Measurements from ENCODE around the gene MRPL23. TPM values are rescaled to one million over a fixed set of nuclear protein-coding genes. Genes with fewer than 3 reads are reported as not detected.
A peak's percentile ranks its signal among the peaks of the same experiment; 100 is the strongest.

MRPL23 gene
- total RNA-seq, 2 donors from 2014 or later, result 59.4 to 60.3 TPM

DNA sequence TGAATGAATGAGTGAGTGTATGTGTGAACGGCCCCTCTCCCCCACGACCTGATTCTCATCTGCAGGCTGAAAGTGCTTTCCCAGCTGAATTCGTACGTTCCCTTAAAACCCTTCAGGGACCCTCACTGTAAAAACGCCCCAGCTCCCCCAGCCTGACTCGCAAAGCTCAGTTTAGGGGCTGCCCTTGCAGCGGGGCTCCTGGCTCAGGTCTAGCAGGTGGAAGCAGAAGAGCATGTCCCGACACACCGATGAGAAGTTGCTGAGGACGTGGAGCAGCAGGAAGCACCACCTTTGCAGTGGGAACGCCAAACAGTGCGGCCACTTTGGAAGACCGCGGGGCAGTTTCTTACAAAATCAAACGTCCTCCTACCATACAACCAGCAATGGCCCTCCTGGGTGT lies 3.6 kb upstream of the MRPL23 start:
- no peaks in the 10 kb centered on the region for H3K27me3 Mint-ChIP-seq (ENCODE audit: low read depth)
- H3K36me3 Mint-ChIP-seq (ENCODE audit: insufficient read depth in 2 of 2), result no peaks in the 10 kb centered on the region
- H3K9me3 Mint-ChIP-seq, result no peaks in the 10 kb centered on the region
- ATAC-seq (replicated peaks in 1 of 2), result no peak
- H3K4me3 Mint-ChIP-seq, result no peak overlapping the region
- no peak overlapping the region for H3K27ac Mint-ChIP-seq
- DNase-seq, result peak in 1 of 2 donors; percentile 0
- H3K4me1 Mint-ChIP-seq (ENCODE audit: low read depth), result peaks cover 5% of the 10 kb centered on the region

DNA sequence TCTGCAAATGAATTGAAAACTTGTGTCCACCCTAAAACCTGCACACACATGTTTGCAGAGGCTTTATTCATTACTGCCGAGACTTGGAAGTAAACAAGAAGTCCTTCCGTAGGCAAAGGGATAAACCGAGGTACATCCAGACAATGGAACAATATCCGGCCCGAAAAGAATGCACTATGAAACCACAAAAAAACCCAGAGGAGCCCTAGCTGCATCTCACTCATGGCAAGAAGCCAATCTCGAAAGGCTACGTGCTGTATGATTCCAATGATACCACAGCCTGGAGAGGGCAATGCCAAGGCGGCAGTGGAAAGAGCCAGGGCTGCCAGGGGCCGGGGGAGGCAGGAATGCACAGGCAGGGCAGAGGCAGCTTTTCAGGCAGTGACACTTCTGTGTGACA lies 3.2 kb upstream of the MRPL23 start:
- H3K4me3 Mint-ChIP-seq, result no peak overlapping the region
- no peaks in the 10 kb centered on the region for H3K9me3 Mint-ChIP-seq
- ATAC-seq (replicated peaks in 1 of 2), result no peak
- peak; percentile 0 for DNase-seq
- peaks cover 4% of the 10 kb centered on the region for H3K4me1 Mint-ChIP-seq (ENCODE audit: low read depth)
- no peaks in the 10 kb centered on the region for H3K36me3 Mint-ChIP-seq (ENCODE audit: insufficient read depth in 2 of 2)
- no peak overlapping the region for H3K27ac Mint-ChIP-seq
- no peaks in the 10 kb centered on the region for H3K27me3 Mint-ChIP-seq (ENCODE audit: low read depth)

DNA sequence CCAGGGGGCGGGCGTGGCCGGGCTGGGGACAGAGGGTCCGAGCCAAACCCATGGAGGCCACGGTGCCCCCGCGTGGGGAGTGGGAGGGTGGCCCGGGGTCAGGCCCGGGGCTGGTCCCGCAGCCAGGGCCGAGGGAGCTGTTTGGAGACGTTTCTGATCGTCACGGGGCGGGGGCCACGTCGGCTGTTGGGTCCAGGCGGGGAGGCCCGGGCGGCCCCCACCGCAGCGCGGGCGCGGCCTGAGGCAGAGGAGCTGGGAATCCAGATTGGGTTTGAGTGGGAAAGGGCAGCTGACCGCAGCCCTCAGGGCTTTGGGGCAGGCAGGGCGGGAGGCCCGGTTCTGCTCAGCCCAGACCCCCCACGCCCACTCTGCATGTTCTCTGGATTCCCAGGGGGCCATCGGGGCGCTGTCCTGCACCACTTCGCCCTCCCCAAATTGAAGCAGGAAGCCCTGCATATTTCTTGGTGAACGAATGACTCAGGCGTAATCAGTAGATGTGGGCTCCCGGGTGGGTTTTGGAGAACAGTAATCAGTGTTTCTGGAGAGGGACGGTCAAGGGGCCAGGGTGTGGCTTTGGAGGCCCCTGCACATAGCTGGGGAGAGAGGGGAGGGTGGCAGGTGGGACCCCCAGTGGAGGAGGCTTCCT lies 583 bp downstream of the MRPL23 start:
- Mint-ChIP-seq H3K36me3 (ENCODE audit: insufficient read depth in 2 of 2) (no peaks in the 10 kb centered on the region), H3K9me3 (no peaks in the 10 kb centered on the region), H3K27ac (no peak overlapping the region), H3K27me3 (ENCODE audit: low read depth) (no peaks in the 10 kb centered on the region), H3K4me3 (no peak overlapping the region), H3K4me1 (ENCODE audit: low read depth) (no peaks in the 10 kb centered on the region)
- ATAC-seq (replicated peaks in 1 of 2), result peak; percentile 38 to 47
- no peak for DNase-seq

DNA sequence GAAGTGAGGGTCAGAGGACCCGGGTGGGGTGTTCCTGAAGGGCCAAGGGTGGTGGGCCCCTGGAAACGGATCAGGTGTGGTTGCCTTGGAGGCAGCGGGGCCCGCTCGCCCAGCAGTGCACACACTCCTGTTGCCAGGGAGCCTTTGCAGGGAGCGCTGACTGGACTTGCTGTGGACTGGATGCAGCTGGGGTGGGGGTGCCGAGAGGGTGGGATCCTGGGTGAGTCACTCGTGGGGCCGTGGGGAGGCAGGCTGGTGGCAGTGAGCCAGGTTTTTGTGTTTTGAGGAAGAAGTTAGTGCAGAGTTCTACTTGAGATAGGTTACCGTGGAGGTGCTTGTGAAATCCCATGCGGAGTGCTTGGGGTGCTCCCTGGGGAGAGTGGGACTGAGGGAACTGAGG lies 1.3 kb downstream of the MRPL23 start:
- no peak for DNase-seq
- no peaks in the 10 kb centered on the region for H3K4me1 Mint-ChIP-seq (ENCODE audit: low read depth)
- H3K27ac Mint-ChIP-seq, result no peak overlapping the region
- no peaks in the 10 kb centered on the region for H3K9me3 Mint-ChIP-seq
- H3K27me3 Mint-ChIP-seq (ENCODE audit: low read depth), result no peaks in the 10 kb centered on the region
- no peaks in the 10 kb centered on the region for H3K36me3 Mint-ChIP-seq (ENCODE audit: insufficient read depth in 2 of 2)
- ATAC-seq (replicated peaks in 1 of 2), result no peak
- H3K4me3 Mint-ChIP-seq, result no peak overlapping the region

DNA sequence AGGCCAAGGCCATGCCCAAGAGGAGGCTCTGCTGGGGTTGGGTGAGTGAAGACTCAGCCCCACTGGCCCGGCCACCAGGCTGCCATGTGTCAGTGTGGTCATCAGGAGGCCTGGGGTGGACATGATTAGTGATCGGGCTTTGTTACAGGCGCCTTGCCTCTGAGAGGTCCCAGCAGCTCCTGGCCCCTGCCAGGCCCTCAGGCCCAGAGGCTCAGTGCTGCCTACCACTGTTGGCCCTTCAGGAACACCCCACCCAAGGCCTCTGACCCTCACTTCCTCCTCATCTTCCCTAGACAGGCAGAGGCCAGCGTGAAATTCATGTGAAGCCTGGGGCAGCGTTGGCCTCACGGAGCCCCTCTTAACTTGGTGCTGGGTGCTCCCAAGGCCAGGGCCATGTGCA lies 2.2 kb downstream of the MRPL23 start:
- Mint-ChIP-seq H3K36me3 (ENCODE audit: insufficient read depth in 2 of 2) (no peaks in the 10 kb centered on the region), H3K27ac (no peak overlapping the region), H3K27me3 (ENCODE audit: low read depth) (no peaks in the 10 kb centered on the region), H3K4me3 (no peak overlapping the region), H3K9me3 (no peaks in the 10 kb centered on the region), H3K4me1 (ENCODE audit: low read depth) (no peaks in the 10 kb centered on the region)
- ATAC-seq (replicated peaks in 1 of 2), result no peak
- no peak for DNase-seq

DNA sequence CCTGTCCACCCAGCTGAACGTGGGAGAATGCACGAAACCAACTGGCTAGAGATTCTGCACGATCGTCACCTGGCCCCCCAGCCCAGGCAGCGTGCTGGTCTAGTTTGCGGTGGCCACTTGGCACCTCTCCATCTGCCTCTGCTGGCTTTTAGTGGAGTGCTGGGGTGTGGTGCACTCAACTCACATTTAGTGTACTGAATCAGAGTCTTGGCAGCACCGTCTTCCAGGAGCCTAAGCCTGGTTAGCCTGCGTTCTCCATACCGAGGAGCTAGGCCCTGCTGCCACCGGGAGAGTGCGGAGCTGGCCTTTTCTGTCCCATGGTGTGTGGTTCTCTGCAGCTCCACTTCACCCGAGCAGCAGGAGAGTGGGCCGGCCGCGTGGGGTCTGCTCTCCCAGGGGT lies 2.8 kb downstream of the MRPL23 start:
- no peak for DNase-seq
- Mint-ChIP-seq H3K36me3 (ENCODE audit: insufficient read depth in 2 of 2) (no peaks in the 10 kb centered on the region), H3K27me3 (ENCODE audit: low read depth) (no peaks in the 10 kb centered on the region), H3K27ac (no peak overlapping the region), H3K4me3 (no peak overlapping the region), H3K4me1 (ENCODE audit: low read depth) (no peaks in the 10 kb centered on the region), H3K9me3 (no peaks in the 10 kb centered on the region)
- no peak for ATAC-seq (replicated peaks in 1 of 2)

DNA sequence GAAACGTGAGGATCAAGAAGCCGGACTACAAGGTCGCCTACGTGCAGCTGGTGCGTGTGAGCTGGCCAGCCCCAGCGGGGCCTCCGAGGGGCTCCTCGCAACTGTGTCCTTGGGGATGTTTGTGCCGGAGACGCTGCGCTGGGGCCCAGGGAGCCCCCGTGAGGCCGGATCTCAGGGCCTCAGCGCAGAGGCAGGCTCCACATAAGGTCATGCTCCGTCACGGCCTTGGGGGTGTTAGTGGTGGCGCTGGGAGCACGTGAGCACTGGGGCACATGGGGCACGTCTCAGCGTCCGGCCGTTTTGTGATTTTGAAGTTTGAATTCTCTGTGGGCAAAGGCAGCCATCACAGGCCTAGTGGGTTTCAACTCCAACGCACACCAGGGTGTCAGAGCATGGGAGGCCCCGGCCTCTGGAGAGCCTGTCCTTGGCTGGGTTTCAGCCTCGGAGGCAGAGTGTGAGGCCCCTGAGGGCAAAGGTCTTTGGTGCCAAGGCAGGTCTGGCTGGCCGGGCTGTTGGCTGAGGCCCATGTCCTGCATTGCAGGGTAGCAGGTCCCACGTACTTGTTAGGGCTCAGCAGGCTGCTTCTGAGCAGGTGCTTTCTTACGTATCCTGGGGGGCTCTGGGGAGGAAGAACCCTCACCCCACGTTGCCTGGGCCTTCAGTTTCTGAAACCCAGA lies 5.8 kb downstream of the MRPL23 start:
- no peaks in the 10 kb centered on the region for H3K9me3 Mint-ChIP-seq
- no peak for DNase-seq
- H3K4me1 Mint-ChIP-seq (ENCODE audit: low read depth), result no peaks in the 10 kb centered on the region
- H3K36me3 Mint-ChIP-seq (ENCODE audit: insufficient read depth in 2 of 2), result no peaks in the 10 kb centered on the region
- no peak overlapping the region for H3K4me3 Mint-ChIP-seq
- no peaks in the 10 kb centered on the region for H3K27me3 Mint-ChIP-seq (ENCODE audit: low read depth)
- no peak overlapping the region for H3K27ac Mint-ChIP-seq
- ATAC-seq (replicated peaks in 1 of 2), result no peak

DNA sequence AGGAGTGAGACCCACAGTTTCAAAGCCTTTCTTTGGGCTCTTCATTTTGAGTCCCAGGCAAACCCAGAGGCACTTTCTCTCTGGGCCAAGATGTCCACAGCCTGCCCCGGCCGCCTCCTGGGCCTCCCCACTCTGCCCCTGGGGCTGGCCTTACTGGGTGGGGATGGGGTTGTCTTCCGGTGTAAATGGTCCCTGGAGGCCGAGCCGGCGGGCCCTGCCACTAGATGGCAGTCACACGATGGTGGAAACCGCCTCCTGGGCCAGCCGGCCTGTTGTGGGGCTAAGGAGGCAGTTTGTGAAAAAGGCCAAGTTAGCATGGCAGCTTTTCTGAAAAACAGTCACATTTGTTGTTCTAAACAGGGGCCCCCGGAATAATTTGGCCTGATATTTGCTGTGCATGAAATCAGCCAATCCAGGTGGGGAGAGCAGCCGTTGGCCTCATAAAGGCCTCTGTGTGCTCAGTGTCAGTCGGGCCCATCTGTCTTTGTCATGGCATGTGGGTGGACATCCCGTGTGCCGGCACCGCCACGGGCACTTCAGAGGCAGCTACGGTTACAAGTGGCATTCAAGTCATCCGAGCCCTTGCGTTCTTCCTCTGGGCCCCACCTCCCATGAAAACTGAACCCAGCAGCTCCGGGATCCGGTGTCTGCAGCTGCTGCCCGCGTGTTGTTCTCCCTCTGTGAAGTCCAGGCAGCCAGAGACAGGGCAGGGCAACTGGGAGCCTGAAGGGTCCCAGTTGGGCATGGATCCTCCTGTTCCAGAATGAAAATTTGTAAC lies 6.5 kb downstream of the MRPL23 start:
- H3K4me3 Mint-ChIP-seq, result no peak overlapping the region
- no peaks in the 10 kb centered on the region for H3K4me1 Mint-ChIP-seq (ENCODE audit: low read depth)
- peak in 1 of 2 donors; percentile 50 for ATAC-seq (replicated peaks in 1 of 2)
- no peaks in the 10 kb centered on the region for H3K9me3 Mint-ChIP-seq
- H3K27ac Mint-ChIP-seq, result no peak overlapping the region
- no peak for DNase-seq
- no peaks in the 10 kb centered on the region for H3K27me3 Mint-ChIP-seq (ENCODE audit: low read depth)
- no peaks in the 10 kb centered on the region for H3K36me3 Mint-ChIP-seq (ENCODE audit: insufficient read depth in 2 of 2)

DNA sequence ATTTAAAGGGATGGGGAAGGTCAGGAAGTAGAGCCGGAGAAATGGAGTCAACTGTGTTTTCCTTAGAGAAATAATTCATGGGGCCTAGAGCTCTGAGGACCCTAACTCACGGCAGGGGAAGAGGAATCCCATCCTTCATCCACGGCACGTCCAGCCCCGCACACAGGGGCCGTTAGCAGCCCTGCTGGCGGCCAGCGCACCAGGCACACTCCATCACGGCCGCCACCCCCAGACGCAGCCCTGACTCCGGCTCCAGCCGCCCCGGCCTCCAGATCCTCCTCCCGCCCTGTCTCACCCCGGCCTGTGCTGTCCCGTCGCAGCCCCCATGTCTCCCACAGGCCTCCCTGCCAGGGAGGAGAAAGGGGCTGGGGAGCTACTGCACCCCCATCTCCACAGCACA lies 11.2 kb downstream of the MRPL23 start:
- H3K4me3 Mint-ChIP-seq, result no peak overlapping the region
- H3K27ac Mint-ChIP-seq, result no peak overlapping the region
- no peaks in the 10 kb centered on the region for H3K9me3 Mint-ChIP-seq
- no peaks in the 10 kb centered on the region for H3K36me3 Mint-ChIP-seq (ENCODE audit: insufficient read depth in 2 of 2)
- H3K27me3 Mint-ChIP-seq (ENCODE audit: low read depth), result no peaks in the 10 kb centered on the region
- DNase-seq, result no peak
- H3K4me1 Mint-ChIP-seq (ENCODE audit: low read depth), result no peaks in the 10 kb centered on the region
- ATAC-seq (replicated peaks in 1 of 2), result no peak

DNA sequence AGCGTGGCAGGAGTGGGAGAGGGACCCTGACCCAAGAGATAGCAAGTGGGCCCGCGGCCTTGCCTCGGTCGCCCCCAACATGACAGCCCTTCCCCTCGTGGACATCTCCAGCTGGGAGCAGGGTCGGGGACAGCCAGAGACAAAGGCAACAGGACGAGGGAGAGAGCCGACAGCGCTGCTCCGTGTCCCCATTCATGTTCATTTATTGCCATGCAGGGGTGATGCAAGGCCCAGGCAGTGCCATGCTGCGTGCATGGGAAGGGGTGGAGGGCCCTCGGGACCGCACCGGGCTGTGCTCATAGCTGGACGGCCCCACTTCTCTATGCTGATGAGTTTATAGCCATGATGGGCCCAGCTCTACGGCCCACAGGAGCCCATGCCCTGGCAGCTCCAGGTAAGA lies 12.7 kb downstream of the MRPL23 start:
- no peak overlapping the region for H3K4me3 Mint-ChIP-seq
- DNase-seq (no peak), ATAC-seq (replicated peaks in 1 of 2) (no peak)
- no peaks in the 10 kb centered on the region for H3K36me3 Mint-ChIP-seq (ENCODE audit: insufficient read depth in 2 of 2)
- H3K4me1 Mint-ChIP-seq (ENCODE audit: low read depth), result no peaks in the 10 kb centered on the region
- H3K27me3 Mint-ChIP-seq (ENCODE audit: low read depth), result no peaks in the 10 kb centered on the region
- no peak overlapping the region for H3K27ac Mint-ChIP-seq
- H3K9me3 Mint-ChIP-seq, result no peaks in the 10 kb centered on the region

DNA sequence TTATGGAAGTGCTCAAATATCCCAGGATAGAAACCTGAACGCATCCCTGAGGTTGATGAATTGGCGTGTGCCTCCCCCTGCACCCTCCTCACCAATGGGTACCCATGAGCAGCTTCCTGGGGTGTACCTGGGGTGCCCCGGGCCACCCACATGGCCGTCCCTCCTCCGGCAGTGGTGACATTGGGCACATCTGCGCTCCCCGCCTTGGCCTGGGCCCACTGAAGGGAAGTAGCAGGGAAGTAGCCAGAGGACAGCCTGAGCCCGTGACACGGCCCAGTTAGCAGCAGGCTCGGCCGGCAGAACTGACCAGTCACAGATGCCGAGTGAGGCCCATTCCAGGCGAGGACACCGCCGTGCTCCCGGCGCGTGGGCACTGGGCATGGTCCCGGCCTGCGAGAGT lies 16.7 kb downstream of the MRPL23 start:
- Mint-ChIP-seq H3K27me3 (ENCODE audit: low read depth) (no peaks in the 10 kb centered on the region), H3K36me3 (ENCODE audit: insufficient read depth in 2 of 2) (no peaks in the 10 kb centered on the region), H3K9me3 (no peaks in the 10 kb centered on the region), H3K27ac (no peak overlapping the region), H3K4me3 (no peak overlapping the region), H3K4me1 (ENCODE audit: low read depth) (no peaks in the 10 kb centered on the region)
- DNase-seq, result no peak
- ATAC-seq (replicated peaks in 1 of 2), result no peak

DNA sequence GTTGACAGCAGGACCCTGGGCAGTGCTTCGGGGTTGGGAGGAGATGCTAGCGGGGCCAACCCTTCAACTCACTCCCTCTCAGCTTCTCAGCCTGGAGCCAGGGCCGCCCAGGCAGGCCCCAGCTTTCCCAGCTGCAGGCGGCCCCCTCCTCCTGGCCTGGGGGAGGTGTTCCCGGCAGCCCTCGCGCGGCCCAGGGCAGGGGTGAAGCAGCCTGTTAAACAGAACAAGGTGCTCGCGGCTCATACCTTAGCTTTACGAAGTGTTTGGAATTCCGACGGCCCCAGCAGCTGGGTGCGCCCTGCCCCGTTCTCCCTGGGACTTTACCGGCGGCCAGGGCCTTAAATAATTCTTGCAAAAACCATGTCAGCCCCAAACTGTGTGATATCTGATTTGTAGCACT lies 17.2 kb downstream of the MRPL23 start:
- Mint-ChIP-seq H3K36me3 (ENCODE audit: insufficient read depth in 2 of 2) (no peaks in the 10 kb centered on the region), H3K27me3 (ENCODE audit: low read depth) (no peaks in the 10 kb centered on the region), H3K4me1 (ENCODE audit: low read depth) (no peaks in the 10 kb centered on the region), H3K4me3 (no peak overlapping the region), H3K27ac (no peak overlapping the region), H3K9me3 (no peaks in the 10 kb centered on the region)
- DNase-seq, result no peak
- no peak for ATAC-seq (replicated peaks in 1 of 2)

DNA sequence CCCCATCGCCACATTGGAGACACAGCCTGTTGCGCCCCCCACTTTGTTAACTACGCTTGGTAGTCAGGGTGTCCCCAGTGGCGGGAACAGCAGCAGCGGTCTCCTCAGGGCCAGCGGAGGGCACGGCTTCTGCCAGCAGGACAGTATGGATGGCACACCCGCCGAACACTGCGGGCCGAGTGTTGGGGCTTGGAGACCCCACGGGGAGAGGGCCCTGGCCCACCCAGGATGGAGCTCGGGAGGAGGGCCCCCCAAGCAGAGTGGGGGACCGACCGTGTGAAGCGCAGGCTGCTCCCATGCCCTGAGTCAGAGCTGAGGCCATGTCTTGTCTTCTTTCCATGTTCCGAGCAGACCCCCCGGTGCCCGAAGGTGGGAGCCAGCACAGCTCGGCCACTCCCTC lies 17.8 kb downstream of the MRPL23 start:
- no peaks in the 10 kb centered on the region for H3K9me3 Mint-ChIP-seq
- DNase-seq, result no peak
- no peak overlapping the region for H3K4me3 Mint-ChIP-seq
- H3K36me3 Mint-ChIP-seq (ENCODE audit: insufficient read depth in 2 of 2), result no peaks in the 10 kb centered on the region
- ATAC-seq (replicated peaks in 1 of 2), result no peak
- H3K4me1 Mint-ChIP-seq (ENCODE audit: low read depth), result no peaks in the 10 kb centered on the region
- no peak overlapping the region for H3K27ac Mint-ChIP-seq
- no peaks in the 10 kb centered on the region for H3K27me3 Mint-ChIP-seq (ENCODE audit: low read depth)

Measured in activated T-cell treated with anti-CD3 and anti-CD28 coated beads, Interleukin-2, amount 50 U/mL, for 72 hours (primary cell).